ENCODE results near the gene POU3F3.

The POU3F3 gene

GRCh38 chr2:104840893-104841585, 12.9 kb upstream of the POU3F3 start:
- no peak overlapping the region for H3K27ac ChIP-seq
- TF ChIP-seq ZFX (IDR thresholded peaks at IDR 0.05; ENCODE audit: borderline replicate concordance) (no peak), CTCF (IDR thresholded peaks at IDR 0.05) (no peak)

- no peak for TF ChIP-seq ZFX (IDR thresholded peaks at IDR 0.05; ENCODE audit: borderline replicate concordance)
- no peak for TF ChIP-seq CTCF (IDR thresholded peaks at IDR 0.05)
- no peak overlapping the region for H3K27ac ChIP-seq
Measured at GRCh38 chr2:104841744-104842143, 12.2 kb upstream of the POU3F3 start.

- H3K27ac ChIP-seq = no peak overlapping the region
- TF ChIP-seq CTCF (IDR thresholded peaks at IDR 0.05) = no peak
- TF ChIP-seq ZFX (IDR thresholded peaks at IDR 0.05; ENCODE audit: borderline replicate concordance) = no peak
Measured at GRCh38 chr2:104844807-104845551, 8.9 kb upstream of the POU3F3 start.

GRCh38 chr2:104845552-104845931, 8.4 kb upstream of the POU3F3 start:
- TF ChIP-seq ZFX (IDR thresholded peaks at IDR 0.05; ENCODE audit: borderline replicate concordance) (no peak), CTCF (IDR thresholded peaks at IDR 0.05) (no peak)
- H3K27ac ChIP-seq = no peak overlapping the region

GRCh38 chr2:104845946-104846785, 7.7 kb upstream of the POU3F3 start:
- TF ChIP-seq ZFX (IDR thresholded peaks at IDR 0.05; ENCODE audit: borderline replicate concordance) (no peak), CTCF (IDR thresholded peaks at IDR 0.05) (no peak)
- no peak overlapping the region for H3K27ac ChIP-seq

DNA sequence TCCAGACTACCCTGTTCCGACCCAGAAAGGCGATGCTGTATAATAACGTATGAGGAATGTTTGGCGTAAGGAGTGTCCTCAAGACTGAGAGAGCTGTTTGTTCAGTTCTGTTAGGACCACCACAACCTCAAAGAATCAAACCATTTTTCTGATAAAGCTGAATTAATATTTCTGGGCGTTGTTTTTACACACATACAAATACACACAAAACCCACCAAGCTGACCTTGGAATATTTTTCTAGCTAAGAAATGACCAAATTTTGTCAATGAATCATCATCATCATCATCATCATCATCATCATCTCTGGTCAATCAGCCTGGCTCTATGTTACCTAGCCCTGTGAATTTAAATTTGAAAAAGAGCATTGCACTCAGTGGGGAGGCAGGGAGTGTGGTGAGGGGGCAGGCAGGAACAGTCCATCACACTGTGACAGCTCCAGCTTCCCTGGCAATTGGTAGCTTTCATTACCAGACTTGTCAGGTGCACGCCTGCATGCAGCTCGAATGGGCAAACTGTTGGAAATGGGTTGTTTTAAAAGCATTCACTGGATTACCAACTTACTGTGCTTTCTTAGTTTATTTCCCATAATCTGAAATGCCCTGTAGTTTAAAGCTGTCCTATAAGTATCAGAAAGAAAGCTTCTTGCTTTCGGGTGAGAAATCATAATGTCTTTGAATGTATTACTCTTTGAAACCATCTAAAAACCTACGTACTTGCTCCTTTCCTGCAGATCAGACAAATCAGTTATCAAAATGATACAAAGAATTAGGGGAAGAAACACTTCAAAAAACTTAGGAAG, 6.9 kb upstream of the POU3F3 start:
- TF ChIP-seq CTCF (IDR thresholded peaks at IDR 0.05) = no peak
- no peak overlapping the region for H3K27ac ChIP-seq
